ENCODE results near the gene RBBP5. TPM values are rescaled to one million over a fixed set of nuclear protein-coding genes. Genes with fewer than 3 reads are reported as not detected.

RBBP5 gene
- total RNA-seq, 1 donor from 2014 or later: 12.4 TPM

DNA sequence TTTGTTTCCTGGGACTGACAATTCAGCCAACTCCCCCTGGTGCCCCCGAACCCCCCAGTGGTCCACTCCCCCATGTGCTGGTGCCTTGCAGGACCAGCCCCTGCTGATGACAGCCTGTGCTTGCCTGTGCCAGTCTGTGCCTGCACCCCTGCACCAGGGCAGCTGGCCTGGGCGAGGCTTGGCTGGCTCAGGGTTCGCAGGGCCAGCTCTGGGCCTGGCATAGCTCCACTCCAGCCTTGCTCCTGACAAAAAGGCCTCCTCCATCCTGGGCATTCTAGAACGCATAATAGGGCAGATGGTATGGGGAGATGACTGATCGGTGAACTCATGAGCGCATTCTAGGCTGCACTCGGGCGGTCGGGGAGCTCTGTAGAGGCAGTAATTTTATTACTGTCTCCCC, 73.4 kb downstream of the RBBP5 start:
- H3K4me3 Mint-ChIP-seq (ENCODE audit: unreplicated experiment): no peak overlapping the region
- no peaks in the 10 kb centered on the region for H3K4me1 Mint-ChIP-seq (ENCODE audit: low read depth)
- H3K9me3 Mint-ChIP-seq (ENCODE audit: low read depth): no peaks in the 10 kb centered on the region
- H3K36me3 Mint-ChIP-seq (ENCODE audit: low read depth): no peaks in the 10 kb centered on the region
- H3K27me3 Mint-ChIP-seq (ENCODE audit: low read depth): peaks cover 53% of the 10 kb centered on the region
- DNase-seq (ENCODE audit: low spot score): no peak
- TF ChIP-seq, protein P1, sequence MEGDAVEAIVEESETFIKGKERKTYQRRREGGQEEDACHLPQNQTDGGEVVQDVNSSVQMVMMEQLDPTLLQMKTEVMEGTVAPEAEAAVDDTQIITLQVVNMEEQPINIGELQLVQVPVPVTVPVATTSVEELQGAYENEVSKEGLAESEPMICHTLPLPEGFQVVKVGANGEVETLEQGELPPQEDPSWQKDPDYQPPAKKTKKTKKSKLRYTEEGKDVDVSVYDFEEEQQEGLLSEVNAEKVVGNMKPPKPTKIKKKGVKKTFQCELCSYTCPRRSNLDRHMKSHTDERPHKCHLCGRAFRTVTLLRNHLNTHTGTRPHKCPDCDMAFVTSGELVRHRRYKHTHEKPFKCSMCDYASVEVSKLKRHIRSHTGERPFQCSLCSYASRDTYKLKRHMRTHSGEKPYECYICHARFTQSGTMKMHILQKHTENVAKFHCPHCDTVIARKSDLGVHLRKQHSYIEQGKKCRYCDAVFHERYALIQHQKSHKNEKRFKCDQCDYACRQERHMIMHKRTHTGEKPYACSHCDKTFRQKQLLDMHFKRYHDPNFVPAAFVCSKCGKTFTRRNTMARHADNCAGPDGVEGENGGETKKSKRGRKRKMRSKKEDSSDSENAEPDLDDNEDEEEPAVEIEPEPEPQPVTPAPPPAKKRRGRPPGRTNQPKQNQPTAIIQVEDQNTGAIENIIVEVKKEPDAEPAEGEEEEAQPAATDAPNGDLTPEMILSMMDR (IDR thresholded peaks at IDR 0.05): no peak
- no peak overlapping the region for H3K27ac Mint-ChIP-seq (ENCODE audit: unreplicated experiment)

DNA sequence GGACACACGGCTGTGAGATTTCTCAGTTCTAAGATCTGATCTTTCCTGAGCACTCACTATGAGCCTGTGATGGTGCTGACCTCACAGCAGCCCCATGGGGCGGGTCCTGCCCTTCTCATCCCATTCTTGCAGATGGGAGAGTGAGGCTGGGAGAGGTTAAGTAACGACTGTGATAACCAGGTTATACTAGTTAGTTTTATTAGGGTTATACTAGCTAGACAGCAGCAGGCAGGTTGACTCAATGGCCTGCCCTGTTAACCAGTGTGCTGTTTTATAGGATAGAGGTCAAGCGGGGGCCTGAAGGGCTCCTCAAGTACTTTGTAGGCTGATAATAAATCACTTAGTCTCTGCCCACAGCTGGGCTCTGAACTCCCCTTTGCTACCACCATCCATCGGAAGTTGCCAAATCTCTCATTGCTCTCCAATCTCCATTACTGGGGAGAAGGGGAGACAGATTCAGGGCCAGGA, 74.0 kb downstream of the RBBP5 start:
- no peak for DNase-seq (ENCODE audit: low spot score)
- Mint-ChIP-seq H3K27ac (ENCODE audit: unreplicated experiment) (no peak overlapping the region), H3K4me1 (ENCODE audit: low read depth) (no peaks in the 10 kb centered on the region), H3K27me3 (ENCODE audit: low read depth) (peaks cover 48% of the 10 kb centered on the region), H3K4me3 (ENCODE audit: unreplicated experiment) (no peak overlapping the region), H3K36me3 (ENCODE audit: low read depth) (no peaks in the 10 kb centered on the region), H3K9me3 (ENCODE audit: low read depth) (no peaks in the 10 kb centered on the region)
- TF ChIP-seq, protein P1 (IDR thresholded peaks at IDR 0.05): no peak

DNA sequence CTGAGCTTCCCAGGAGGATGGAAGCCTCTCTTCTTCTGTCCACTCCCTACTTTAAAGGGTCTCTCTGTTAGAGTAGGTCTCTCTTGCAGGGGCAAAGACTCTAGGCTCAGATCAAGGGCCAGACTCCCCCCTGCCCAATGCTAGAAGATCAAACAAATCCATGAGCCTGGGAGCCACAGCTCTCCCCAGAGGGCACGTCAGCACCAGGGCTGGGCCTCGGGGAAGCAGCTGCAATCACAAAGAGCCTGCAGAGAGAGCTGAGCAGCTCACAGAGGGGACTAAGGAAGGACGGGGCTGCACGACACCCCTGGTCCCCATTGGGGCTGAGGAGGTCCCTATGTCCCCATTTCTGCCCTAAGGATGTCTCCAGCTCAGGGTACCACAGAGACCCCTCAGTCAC, 74.9 kb downstream of the RBBP5 start:
- no peak overlapping the region for H3K27ac Mint-ChIP-seq (ENCODE audit: unreplicated experiment)
- H3K4me3 Mint-ChIP-seq (ENCODE audit: unreplicated experiment): no peak overlapping the region
- no peaks in the 10 kb centered on the region for H3K4me1 Mint-ChIP-seq (ENCODE audit: low read depth)
- no peaks in the 10 kb centered on the region for H3K36me3 Mint-ChIP-seq (ENCODE audit: low read depth)
- DNase-seq (ENCODE audit: low spot score): no peak
- no peaks in the 10 kb centered on the region for H3K9me3 Mint-ChIP-seq (ENCODE audit: low read depth)
- peaks cover 53% of the 10 kb centered on the region for H3K27me3 Mint-ChIP-seq (ENCODE audit: low read depth)
- TF ChIP-seq, protein P1 (IDR thresholded peaks at IDR 0.05): no peak

DNA sequence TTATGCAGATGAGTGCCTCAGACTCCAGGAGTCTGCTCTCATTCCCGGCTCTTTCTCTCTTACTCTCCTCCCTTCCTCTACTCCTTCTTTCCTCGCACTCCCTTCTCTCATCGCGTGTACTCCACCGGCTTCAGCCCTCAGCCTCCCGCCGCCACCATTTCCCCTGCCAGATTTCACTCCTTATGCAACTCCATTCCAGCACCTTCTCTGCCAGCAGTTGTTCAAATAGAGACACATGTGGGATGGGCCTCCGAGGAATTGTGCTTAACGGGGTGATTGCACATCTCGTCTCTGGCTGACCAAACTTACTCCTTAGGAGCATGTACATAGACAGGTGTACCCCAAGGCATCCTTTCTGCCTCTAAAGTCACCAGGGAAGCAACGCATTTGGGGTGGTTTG, 76.6 kb downstream of the RBBP5 start:
- Mint-ChIP-seq H3K27ac (ENCODE audit: unreplicated experiment) (no peak overlapping the region), H3K4me3 (ENCODE audit: unreplicated experiment) (no peak overlapping the region), H3K9me3 (ENCODE audit: low read depth) (no peaks in the 10 kb centered on the region), H3K36me3 (ENCODE audit: low read depth) (no peaks in the 10 kb centered on the region), H3K27me3 (ENCODE audit: low read depth) (peaks cover 60% of the 10 kb centered on the region), H3K4me1 (ENCODE audit: low read depth) (no peaks in the 10 kb centered on the region)
- no peak for DNase-seq (ENCODE audit: low spot score)
- TF ChIP-seq, protein P1 (IDR thresholded peaks at IDR 0.05): no peak

DNA sequence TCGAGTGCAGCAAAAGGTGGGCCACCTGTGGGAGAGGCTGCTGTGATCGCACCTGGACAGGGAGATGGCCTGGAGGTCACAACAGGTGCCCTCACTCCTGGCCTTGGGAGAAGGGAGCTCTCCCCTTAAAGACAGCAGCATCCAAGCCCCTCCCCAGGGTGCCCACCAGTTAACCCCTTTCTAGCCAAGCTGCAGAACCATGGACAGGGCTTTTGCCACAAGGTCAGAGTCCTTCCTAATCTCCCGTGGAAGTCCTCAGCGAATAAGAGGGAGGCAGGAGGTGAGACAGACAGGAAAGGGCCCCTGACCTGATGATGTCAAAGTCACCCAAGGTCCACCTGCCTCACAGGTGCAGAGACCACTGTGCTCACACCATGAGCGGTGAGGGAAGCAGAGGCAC, 77.0 kb downstream of the RBBP5 start:
- H3K4me1 Mint-ChIP-seq (ENCODE audit: low read depth): no peaks in the 10 kb centered on the region
- TF ChIP-seq, protein P1 (IDR thresholded peaks at IDR 0.05): no peak
- no peak overlapping the region for H3K4me3 Mint-ChIP-seq (ENCODE audit: unreplicated experiment)
- no peaks in the 10 kb centered on the region for H3K36me3 Mint-ChIP-seq (ENCODE audit: low read depth)
- H3K27me3 Mint-ChIP-seq (ENCODE audit: low read depth): peaks cover 64% of the 10 kb centered on the region
- H3K27ac Mint-ChIP-seq (ENCODE audit: unreplicated experiment): no peak overlapping the region
- DNase-seq (ENCODE audit: low spot score): no peak
- H3K9me3 Mint-ChIP-seq (ENCODE audit: low read depth): no peaks in the 10 kb centered on the region
